ENCODE measurements around the gene BNC2. TPM values are rescaled to one million over a fixed set of nuclear protein-coding genes. Genes with fewer than 3 reads are reported as not detected.
A peak's percentile ranks its signal among the peaks of the same experiment; 100 is the strongest.

The BNC2 gene
- total and polyA plus RNA-seq, 2 donors (not counting 1 experiment from before 2014, with no cell fraction given), result 34.7 to 39.1 TPM

GRCh38 chr9:16370647-16371046 is 499.8 kb downstream of the BNC2 start:
- Histone ChIP-seq H3K9ac (ENCODE audit: insufficient read depth, low read length) (no peak overlapping the region), H3K27ac (ENCODE audit: insufficient read depth, low read length) (no peak overlapping the region), H3K4me3 (replicated peaks in 1 of 4; ENCODE audit: control extremely low read depth in 1 of 4, insufficient read depth in 1 of 4, low read depth in 3 of 4, low read length in 4 of 4) (no peak overlapping the region), H3K27me3 (ENCODE audit: control insufficient read depth, insufficient read depth, low read length) (no peaks in the 10 kb centered on the region), H3K36me3 (ENCODE audit: control insufficient read depth, insufficient read depth, low read length) (no peaks in the 10 kb centered on the region), H4K20me1 (ENCODE audit: control insufficient read depth, extremely low read depth, insufficient read depth, low read length) (no peaks in the 10 kb centered on the region), H3K4me2 (ENCODE audit: extremely low read depth, insufficient read depth, low read length) (no peak overlapping the region), H2AFZ (ENCODE audit: low read length) (no peak overlapping the region), H3K9me3 (ENCODE audit: control insufficient read depth, insufficient read depth, low read depth, low read length) (no peaks in the 10 kb centered on the region), H3K79me2 (ENCODE audit: control insufficient read depth, insufficient read depth, low read length) (no peaks in the 10 kb centered on the region), H3K4me1 (ENCODE audit: control insufficient read depth, extremely low read depth, insufficient read depth, low read length) (peaks cover 3% of the 10 kb centered on the region)
- TF ChIP-seq CTCF (conservative IDR thresholded peaks at IDR 0.05 in 1 of 2, IDR thresholded peaks at IDR 0.05 in 1 of 2; ENCODE audit: low read depth in 1 of 2, low read length in 2 of 2) (no peak), EZH2 (IDR thresholded peaks at IDR 0.05; ENCODE audit: low read length, missing control alignments) (no peak)
- DNase-seq (ENCODE audit: low read depth in 2 of 2), result no peak

- Histone ChIP-seq H3K9me3 (ENCODE audit: control insufficient read depth, insufficient read depth, low read depth, low read length) (no peaks in the 10 kb centered on the region), H3K4me1 (ENCODE audit: control insufficient read depth, extremely low read depth, insufficient read depth, low read length) (peaks cover 3% of the 10 kb centered on the region), H3K27ac (ENCODE audit: insufficient read depth, low read length) (no peak overlapping the region), H4K20me1 (ENCODE audit: control insufficient read depth, extremely low read depth, insufficient read depth, low read length) (no peaks in the 10 kb centered on the region), H3K27me3 (ENCODE audit: control insufficient read depth, insufficient read depth, low read length) (no peaks in the 10 kb centered on the region), H3K36me3 (ENCODE audit: control insufficient read depth, insufficient read depth, low read length) (no peaks in the 10 kb centered on the region), H2AFZ (ENCODE audit: low read length) (no peak overlapping the region), H3K79me2 (ENCODE audit: control insufficient read depth, insufficient read depth, low read length) (no peaks in the 10 kb centered on the region), H3K4me2 (ENCODE audit: extremely low read depth, insufficient read depth, low read length) (no peak overlapping the region), H3K4me3 (replicated peaks in 1 of 4; ENCODE audit: control extremely low read depth in 1 of 4, insufficient read depth in 1 of 4, low read depth in 3 of 4, low read length in 4 of 4) (no peak overlapping the region), H3K9ac (ENCODE audit: insufficient read depth, low read length) (no peak overlapping the region)
- TF ChIP-seq EZH2 (IDR thresholded peaks at IDR 0.05; ENCODE audit: low read length, missing control alignments) (no peak), CTCF (conservative IDR thresholded peaks at IDR 0.05 in 1 of 2, IDR thresholded peaks at IDR 0.05 in 1 of 2; ENCODE audit: low read depth in 1 of 2, low read length in 2 of 2) (no peak)
- no peak for DNase-seq (ENCODE audit: low read depth in 2 of 2)
These were observed 501.0 kb downstream of the BNC2 start for GRCh38 chr9:16369427-16369826.

- Histone ChIP-seq H2AFZ (ENCODE audit: low read length) (no peak overlapping the region), H3K4me1 (ENCODE audit: control insufficient read depth, extremely low read depth, insufficient read depth, low read length) (peaks cover 3% of the 10 kb centered on the region), H3K4me3 (replicated peaks in 1 of 4; ENCODE audit: control extremely low read depth in 1 of 4, insufficient read depth in 1 of 4, low read depth in 3 of 4, low read length in 4 of 4) (no peak overlapping the region), H3K27ac (ENCODE audit: insufficient read depth, low read length) (no peak overlapping the region), H3K9me3 (ENCODE audit: control insufficient read depth, insufficient read depth, low read depth, low read length) (no peaks in the 10 kb centered on the region), H3K4me2 (ENCODE audit: extremely low read depth, insufficient read depth, low read length) (peak overlapping the region; percentile 19), H4K20me1 (ENCODE audit: control insufficient read depth, extremely low read depth, insufficient read depth, low read length) (no peaks in the 10 kb centered on the region), H3K9ac (ENCODE audit: insufficient read depth, low read length) (no peak overlapping the region), H3K36me3 (ENCODE audit: control insufficient read depth, insufficient read depth, low read length) (no peaks in the 10 kb centered on the region), H3K79me2 (ENCODE audit: control insufficient read depth, insufficient read depth, low read length) (no peaks in the 10 kb centered on the region), H3K27me3 (ENCODE audit: control insufficient read depth, insufficient read depth, low read length) (no peaks in the 10 kb centered on the region)
- TF ChIP-seq CTCF (conservative IDR thresholded peaks at IDR 0.05 in 1 of 2, IDR thresholded peaks at IDR 0.05 in 1 of 2; ENCODE audit: low read depth in 1 of 2, low read length in 2 of 2) (no peak), EZH2 (IDR thresholded peaks at IDR 0.05; ENCODE audit: low read length, missing control alignments) (no peak)
- DNase-seq (ENCODE audit: low read depth in 2 of 2), result peak in 1 of 2 donors; percentile 68
These were observed 502.0 kb downstream of the BNC2 start for GRCh38 chr9:16368237-16369087.

Measured in fibroblast of lung (primary cell).